Amniotic stem cell (primary cell): ENCODE measurements around the gene CLIC3.
"Not testable (repeated sequence)": the region's sequence is repeated elsewhere in the genome, so short reads cannot be mapped to it uniquely, and the experiment has no call there.

Experiments
- DNase-seq: peaks from one replicate; lab custom pipeline; 2025; lab: John Stamatoyannopoulos, UW

The CLIC3 gene

DNA sequence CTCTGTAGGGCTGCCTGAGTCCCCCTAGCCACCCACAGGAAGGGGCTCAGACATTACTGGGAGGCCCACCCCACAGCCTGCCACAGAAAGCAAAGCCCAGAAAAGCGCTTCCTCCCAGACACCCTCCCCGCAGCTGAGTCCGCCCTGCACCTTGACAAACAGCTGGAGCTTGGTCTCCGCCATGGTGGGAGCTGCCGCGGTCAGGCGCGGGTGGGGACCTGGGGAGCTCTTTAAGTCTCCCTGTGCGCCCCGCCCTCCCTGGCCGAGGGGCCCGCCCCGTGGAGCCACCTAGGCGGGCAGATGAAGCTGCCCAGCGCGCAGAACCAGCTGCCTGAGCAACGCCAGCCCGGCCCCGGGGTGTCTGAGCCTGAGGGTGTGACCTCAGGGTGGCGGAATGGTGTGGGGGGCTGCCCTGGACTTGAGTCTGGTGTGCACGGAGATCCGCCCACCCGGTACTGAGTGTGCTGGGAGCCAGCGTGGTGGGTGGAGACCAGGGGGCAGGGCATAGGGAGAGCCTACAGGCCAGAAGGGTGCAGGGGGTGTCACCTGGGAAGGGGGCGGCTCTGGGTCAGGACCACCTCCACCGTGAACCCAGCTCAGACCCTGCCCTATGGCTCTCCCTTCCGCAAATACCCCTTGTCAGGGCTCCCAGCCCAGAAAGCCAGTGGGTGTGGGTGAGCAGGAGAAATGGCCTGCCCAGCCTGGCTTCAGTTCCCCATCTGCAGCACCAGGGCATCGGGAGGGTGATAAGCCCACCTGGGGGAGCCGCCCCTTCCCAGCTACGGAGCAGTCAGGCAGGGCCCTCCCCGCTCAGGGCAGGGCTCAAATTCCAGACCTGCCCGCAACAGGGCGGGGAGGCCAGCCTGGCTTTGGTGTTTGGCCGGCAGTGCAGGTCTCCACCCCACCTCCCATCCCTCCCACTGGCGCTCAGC is at the start of gene CLIC3:
Gene CLIC3, minus strand, starts transcription at position 208 of the 932 bp plus-strand sequence. Its CDS starts 25 bp downstream, at position 183.
- no peak for DNase-seq

DNA sequence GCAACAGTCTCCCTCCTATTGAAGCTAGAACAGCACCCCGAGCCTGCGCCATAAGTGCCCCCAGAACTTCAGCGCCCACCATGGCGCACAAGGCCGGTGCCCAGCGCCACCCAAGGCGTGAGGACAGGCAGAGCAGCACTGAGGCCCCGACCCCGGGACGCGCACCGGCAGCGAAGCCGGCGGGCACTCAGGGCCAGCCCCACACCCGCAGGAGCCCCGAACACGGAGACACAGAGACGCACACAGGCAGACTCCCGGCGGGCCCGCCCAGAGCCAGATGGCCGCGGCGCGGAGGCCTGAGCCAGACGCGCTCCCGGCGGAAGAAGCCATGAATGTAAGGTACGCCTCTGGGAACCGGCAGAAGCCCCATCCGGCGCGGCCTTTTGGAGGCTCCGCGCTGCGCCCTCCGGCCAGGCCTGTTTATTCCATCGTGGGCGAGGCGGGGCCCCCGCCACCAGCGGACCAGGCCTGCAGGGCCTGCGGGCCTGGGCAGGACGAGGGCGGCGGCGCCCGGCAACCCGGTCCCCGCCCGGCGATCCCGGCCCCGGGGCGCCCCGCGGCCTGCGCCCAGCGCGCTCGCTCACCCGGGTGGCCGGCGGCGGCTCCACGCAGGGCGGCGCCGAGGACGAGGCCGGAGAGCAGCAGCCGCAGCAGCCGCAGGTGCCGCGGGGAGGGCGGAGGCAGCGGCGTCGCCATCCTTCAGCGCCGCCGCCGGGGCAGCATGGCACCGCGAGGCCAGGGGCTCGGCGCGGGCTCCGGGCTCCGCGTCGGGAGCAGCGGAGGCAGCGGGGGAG is 49.1 kb upstream of the CLIC3 start:
- DNase-seq, result no peak

DNA sequence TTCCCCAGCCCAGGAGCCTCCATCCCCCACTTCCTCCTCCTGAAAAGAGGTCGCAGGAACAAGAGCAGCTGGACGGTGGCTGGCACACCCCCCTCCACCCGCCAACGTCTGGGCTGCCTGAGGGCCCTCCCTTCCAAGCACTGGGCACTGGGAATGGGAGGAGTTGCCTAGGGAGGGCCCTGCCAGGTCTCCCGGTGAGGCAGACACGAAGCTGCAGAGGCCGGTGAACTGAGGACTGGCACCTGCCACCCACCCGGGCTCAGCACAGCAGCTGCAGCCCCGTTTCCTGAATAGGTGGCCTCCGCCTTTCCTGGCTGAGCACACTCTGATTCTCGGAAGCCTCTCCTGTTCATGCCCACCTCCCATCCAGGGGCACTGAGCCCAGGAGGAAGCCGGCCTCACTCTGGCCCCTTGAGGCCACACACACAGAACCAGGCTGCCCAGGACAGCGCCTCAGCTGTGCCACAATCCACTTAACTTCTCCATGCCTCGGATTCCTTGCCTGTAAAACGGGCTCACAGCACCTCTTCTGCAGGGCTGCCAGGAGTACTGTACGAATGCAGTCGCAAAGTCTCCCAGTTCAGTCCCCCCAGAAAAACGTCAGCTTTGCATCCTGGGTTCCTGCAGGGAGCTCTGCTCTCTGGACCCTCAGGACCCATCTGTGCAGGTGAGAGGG is 48.3 kb upstream of the CLIC3 start:
- DNase-seq, result no peak

DNA sequence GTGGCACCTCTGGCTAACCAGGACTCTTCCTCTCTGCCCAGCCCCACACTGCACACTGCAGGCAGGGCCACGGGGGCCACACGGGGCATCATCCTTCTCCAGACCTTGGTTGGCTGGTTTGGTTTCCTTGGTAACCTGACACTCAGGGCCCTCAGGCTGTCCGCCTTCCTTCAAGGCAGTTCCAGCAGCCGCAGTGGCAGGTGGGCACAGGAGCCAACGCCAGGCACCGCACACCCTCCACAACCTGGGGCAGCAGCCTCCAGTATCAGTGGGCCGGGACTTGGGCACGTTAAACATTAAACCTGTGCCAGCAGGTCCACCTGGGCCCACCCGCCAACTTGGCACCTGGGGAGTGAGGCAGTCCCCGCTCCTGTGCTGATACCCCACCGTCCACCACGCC is 47.7 kb upstream of the CLIC3 start:
- DNase-seq, result no peak

DNA sequence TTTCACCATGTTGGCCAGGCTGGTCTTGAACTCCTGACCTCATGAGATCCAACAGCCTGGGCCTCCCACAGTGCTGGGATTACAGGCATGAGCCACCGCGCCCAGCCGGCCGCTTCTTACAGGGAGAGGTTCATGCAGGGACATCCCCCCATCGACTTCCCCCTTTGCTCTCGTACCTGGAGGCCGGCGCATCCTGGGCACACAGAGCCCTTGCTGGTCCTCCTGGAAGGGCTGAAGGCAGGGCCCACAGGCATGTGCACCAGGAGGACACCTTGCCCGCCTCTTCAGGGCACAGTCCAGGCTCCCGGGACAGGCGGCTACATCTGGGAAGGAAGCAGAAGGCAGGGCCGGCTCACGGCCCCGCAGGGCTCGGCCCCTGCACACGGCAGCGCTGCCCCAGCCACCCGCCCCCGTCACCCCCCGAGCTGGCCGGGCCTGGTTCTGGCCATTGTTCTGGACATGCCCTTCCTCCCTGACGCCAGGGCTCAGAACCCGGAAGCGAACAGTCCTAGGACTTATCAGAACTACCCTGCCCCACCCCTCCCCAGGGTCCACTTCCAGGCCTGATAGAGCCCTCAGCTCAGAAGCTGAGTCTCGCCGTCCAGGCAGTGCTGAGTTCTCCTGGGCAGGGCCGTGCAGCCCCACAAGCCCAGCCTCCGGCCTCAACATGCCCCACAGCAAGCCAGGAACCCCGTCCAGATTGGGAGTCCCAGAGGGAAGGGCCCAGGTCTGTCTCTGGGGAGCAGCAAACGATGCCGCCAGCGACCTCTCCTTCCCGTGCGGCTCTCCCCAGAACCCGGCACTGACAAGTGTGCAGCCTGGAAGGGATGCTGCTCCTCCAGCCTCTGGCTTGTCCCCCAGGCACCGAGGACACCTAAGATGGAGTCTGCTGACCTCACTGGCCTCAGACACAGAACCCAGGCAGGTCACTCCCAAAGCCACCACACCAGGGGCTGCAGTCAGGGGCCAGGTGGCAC is 46.7 kb upstream of the CLIC3 start:
- no peak for DNase-seq

DNA sequence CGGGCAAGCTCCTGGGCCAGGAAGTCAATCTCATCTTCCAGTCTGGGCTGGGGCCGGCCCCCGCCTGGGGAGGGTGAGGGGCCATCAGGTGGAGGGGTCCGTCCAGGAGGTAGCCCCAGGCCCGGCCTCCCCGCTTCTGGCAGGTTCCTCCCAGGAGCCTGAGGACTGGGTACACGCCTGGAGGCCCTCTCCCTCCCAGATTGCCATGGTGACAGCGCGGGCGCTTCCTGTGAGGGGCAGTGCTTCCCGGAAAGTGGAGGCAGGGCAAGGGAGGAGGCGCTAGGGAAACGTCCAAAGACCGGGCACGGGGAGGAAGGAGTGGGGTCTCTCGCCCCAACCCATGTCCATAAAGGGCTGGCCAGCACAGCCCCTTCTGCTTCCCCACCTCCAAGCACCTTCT is 44.8 kb upstream of the CLIC3 start:
- no peak for DNase-seq

DNA sequence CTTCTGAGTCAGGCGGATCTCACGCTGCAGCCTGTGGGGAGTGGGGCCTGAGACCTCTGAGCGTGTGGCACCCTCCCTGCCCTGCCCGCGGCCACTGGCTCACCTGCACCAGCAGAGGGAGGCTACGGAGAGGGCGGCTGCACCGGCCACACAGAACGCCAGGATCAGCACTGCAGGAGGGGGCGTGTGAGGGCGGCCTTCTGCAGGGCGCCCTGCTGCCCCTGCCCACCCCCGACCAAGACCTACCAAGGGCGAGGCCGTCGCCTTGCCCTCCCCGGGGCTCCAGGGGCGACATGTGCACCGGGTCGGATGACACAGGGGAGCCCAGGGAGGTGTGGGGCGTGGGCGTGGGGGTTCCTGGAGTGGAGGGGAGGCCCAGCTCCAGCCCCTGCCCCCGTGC is 44.2 kb upstream of the CLIC3 start:
- DNase-seq, result no peak

- no peak for DNase-seq
Measured at GRCh38 chr9:137039611-137040366, 43.4 kb upstream of the CLIC3 start.

GRCh38 chr9:137038916-137039315 is 42.5 kb upstream of the CLIC3 start:
- no peak for DNase-seq

GRCh38 chr9:137037483-137037882 is 41.1 kb upstream of the CLIC3 start:
- DNase-seq, result no peak

- no peak for DNase-seq
Measured at GRCh38 chr9:137037035-137037434, 40.7 kb upstream of the CLIC3 start.

DNA sequence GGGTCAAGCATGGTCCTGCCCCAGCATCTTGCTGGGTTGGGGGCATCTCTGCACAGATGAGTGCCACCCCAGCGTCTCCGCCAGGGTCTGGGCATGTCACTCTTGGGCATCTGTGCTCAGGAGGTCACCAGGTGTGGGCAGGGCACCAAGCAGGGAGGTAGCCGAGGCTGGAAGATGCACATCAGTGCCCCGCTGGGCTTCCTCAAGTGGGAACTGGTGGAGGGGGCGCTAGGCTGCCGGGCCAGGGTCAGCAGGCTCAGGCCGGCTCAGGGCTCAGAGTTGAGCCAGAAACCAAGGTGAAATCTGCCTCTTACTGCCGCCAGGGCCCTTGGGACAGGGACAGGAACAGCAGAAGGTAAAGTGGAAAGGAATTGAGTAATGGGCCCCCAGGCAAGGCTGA is 39.6 kb upstream of the CLIC3 start:
- no peak for DNase-seq

GRCh38 chr9:137035507-137035834 is 39.1 kb upstream of the CLIC3 start:
- no peak for DNase-seq

DNA sequence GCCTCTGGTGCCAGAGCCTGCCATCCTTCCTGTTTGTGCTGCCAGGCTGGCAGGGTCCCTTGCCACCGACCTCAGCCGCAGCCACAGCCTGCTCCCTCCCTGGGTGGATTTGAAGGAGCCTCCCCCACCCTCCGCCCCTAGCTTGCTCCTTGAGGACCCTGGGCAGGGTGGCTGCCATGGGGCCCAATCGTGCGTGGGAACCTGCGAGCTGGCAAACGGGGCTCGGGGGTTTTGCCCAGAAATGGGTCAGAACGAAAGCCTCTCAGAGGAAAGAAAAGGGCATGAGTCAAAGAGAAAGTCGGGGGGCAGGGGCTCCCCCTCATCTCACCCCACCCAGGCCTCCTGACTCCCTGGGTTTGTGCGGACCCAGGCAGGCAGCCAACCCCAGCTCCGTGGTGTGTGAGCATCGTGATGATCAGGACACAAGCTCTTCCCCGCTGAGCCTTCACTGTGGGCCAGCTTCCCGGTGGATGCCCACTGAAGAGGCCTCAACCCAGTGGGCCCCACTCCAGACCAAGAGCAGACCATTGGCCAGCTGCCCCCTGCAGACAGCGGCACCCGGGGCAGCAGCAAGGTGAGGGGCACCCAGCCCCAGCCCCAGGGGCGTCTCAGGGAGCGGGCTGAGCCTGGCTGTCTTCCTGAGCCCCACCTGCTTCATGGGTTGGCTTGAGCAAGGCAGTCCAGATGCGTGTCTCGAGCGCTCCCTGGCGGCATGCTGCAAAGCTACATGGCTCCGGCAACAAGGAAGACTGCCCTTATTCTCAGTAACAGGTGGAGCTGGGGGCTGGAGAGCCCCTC is 38.5 kb upstream of the CLIC3 start:
- DNase-seq, result peak; percentile 57

- DNase-seq, result no peak
Measured at GRCh38 chr9:137034039-137034708, 37.8 kb upstream of the CLIC3 start.

- not testable (repeated sequence) for DNase-seq
Measured at GRCh38 chr9:137033481-137033880, 37.1 kb upstream of the CLIC3 start.

DNA sequence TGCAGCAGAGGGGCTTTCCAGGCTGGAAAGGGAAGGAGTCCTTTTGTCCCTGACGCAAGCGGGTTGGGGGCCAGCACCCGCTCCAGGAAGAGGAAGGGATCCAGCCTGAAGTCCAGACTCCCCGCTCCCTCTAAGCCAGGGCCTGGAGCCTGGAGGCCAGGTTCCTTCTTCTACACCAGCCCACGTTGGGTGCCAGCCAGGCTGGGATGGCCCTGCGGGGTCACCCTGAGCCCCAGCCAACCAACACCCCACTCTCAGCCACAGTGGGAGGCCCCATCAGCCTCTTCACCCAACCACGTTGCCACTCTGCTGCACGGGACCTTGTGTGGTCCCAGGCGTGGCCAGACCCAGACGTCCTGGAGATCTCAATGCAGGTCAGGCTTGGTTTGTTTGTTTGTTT is 36.5 kb upstream of the CLIC3 start:
- DNase-seq, result no peak

DNA sequence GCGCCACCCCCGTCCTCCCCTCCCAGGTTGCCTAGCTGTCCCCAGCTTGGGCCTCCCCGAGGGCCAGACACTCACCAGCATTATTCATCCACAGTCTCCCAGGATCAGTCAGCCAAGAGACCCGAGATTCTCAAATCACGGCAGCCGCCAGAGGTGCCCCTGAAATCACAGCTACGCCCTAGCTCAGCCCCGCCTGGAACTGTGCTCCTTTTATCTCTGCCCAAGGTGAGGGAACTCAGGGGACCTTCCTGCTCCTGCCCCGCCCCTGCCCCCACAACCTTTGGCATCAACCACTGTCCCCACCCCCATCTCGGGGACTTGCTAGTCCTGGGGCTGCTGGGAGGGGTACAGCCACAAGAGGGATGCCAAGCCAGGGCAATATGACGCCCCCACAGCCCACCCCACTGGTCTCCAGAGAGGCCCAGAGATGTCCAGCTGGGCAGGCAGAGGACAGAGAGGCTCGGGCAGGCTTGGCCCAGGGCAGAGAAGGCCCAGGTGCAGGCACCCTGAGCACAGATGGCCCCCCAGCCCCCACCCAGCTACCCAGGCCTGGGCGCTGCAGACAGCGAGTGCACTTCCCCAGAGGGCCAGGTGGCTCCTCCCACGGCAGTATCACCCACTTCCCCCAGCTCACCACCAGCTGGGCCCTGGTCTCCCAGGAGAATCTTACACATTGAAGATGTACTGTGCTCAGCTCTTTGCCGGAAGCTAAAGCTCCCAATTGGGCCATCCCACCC is 35.7 kb upstream of the CLIC3 start, which contains the start of gene FUT7:
Gene FUT7, minus strand, starts transcription at position 185 of the 737 bp plus-strand sequence. Its CDS starts 97 bp downstream, at position 88.
- DNase-seq, result no peak
